ENCODE measurements around the gene ANXA2R. TPM values are rescaled to one million over a fixed set of nuclear protein-coding genes. Genes with fewer than 3 reads are reported as not detected.
A peak's percentile ranks its signal among the peaks of the same experiment; 100 is the strongest.

Gene ANXA2R
- total and polyA plus RNA-seq, 2 of the 4 experiments (the other 2 are of a cell fraction), result 1.3 to 3.6 TPM

DNA sequence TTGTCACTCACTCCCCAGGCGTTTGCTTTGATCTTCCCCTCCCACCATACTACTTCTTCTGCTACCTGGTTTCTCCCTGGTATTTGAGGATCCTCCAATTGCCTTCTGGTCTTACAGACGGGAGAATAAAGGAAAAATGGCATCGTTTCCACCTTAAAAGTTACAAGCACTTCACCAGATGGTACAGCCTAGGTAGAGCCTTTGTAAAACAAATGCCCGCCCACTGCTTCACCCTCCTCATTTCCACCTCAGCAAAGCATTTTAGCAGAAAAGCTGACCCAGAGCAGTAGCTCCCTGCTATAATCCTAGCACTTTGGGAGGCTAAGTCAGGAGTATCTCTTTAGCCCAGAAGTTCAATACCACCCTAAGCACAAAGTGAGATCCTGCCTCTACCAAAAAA, 5.1 kb upstream of the ANXA2R start:
- no peak overlapping the region for H3K56ac ChIP-seq (ENCODE audit: extremely low read depth, insufficient read depth, low read length)
- peaks cover 15 to 53% of the 10 kb centered on the region in 2 experiments for H3K79me1 ChIP-seq (ENCODE audit: low read depth in 1 of 2, low read length in 2 of 2)
- no peak overlapping the region for H4K5ac ChIP-seq (ENCODE audit: low read depth, low read length)
- POLR2A ChIA-PET (ENCODE audit: unreplicated experiment), result interaction anchor here (0.5 to 0.7 kb wide), 4 partner anchors 25 to 439 kb away, joined by 3 to 5 read pairs (median 4); partner anchors contain the start of gene TMEM267
- peak overlapping the region; percentile 31; the same call in 1 of the 2 replicates for H3K14ac ChIP-seq (replicated peaks; ENCODE audit: low read depth, low read length)
- H2BK20ac ChIP-seq (ENCODE audit: low read depth, low read length), result no peak overlapping the region
- no peak overlapping the region for H3K18ac ChIP-seq (ENCODE audit: low read depth, low read length)
- no TSS peak for BruUV-seq (replicated peaks)
- H3K27me3 ChIP-seq (ENCODE audit: control insufficient read depth, insufficient read depth, low read length), result no peaks in the 10 kb centered on the region
- H2BK5ac ChIP-seq (ENCODE audit: low read depth, low read length, poor library complexity, severe bottlenecking), result no peak overlapping the region
- no peak overlapping the region for H2AFZ ChIP-seq (replicated peaks; ENCODE audit: low read length, poor library complexity)
- peak overlapping the region; percentile 19 for H2AK9ac ChIP-seq (replicated peaks; ENCODE audit: low read depth, low read length, poor library complexity)
- 0 out of 2 replicates have a peak, but pooled peaks cover 5% of the 10 kb centered on the region for H3K9me1 ChIP-seq (ENCODE audit: insufficient read depth, low read length)
- dilution Hi-C loops (cut with HindIII; ENCODE audit: low sequenced_read_pairs, unreplicated experiment), result no loop called here
- DNase-seq, result no peak
- H3K9ac ChIP-seq (ENCODE audit: low read depth, low read length), result peak overlapping the region; percentile 34; the same call in 1 of the 2 replicates
- H3K4ac ChIP-seq (ENCODE audit: low read depth, low read length), result peak overlapping the region; percentile 4; the same call in 1 of the 2 replicates
- H3K23ac ChIP-seq (ENCODE audit: low read depth, low read length), result peak overlapping the region; percentile 54
- peaks cover 5% of the 10 kb centered on the region; the same call in 1 of the 2 replicates for H3K4me1 ChIP-seq (ENCODE audit: control insufficient read depth, insufficient read depth, low read length)
- no peak for ATAC-seq (ENCODE audit: low read depth)
- peak overlapping the region; percentile 91; the same call in 1 of the 2 replicates for H3K4me2 ChIP-seq (ENCODE audit: low read depth, low read length)
- no peaks in the 10 kb centered on the region for H3K9me3 ChIP-seq (ENCODE audit: control insufficient read depth, insufficient read depth, low read length)
- TF ChIP-seq, protein P1, sequence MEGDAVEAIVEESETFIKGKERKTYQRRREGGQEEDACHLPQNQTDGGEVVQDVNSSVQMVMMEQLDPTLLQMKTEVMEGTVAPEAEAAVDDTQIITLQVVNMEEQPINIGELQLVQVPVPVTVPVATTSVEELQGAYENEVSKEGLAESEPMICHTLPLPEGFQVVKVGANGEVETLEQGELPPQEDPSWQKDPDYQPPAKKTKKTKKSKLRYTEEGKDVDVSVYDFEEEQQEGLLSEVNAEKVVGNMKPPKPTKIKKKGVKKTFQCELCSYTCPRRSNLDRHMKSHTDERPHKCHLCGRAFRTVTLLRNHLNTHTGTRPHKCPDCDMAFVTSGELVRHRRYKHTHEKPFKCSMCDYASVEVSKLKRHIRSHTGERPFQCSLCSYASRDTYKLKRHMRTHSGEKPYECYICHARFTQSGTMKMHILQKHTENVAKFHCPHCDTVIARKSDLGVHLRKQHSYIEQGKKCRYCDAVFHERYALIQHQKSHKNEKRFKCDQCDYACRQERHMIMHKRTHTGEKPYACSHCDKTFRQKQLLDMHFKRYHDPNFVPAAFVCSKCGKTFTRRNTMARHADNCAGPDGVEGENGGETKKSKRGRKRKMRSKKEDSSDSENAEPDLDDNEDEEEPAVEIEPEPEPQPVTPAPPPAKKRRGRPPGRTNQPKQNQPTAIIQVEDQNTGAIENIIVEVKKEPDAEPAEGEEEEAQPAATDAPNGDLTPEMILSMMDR (conservative IDR thresholded peaks at IDR 0.05; ENCODE audit: low read depth, low read length), result no peak
- no peak for TF ChIP-seq BHLHE40 (IDR thresholded peaks at IDR 0.05; ENCODE audit: low read depth, low read length)
- no peak for TF ChIP-seq USF2 (IDR thresholded peaks at IDR 0.05; ENCODE audit: low read depth, low read length)
- no peak for TF ChIP-seq RFX5 (IDR thresholded peaks at IDR 0.05; ENCODE audit: low read depth, low read length)
- no peak for TF ChIP-seq POLR2A (IDR thresholded peaks at IDR 0.05; ENCODE audit: low read depth, low read length)
- TF ChIP-seq RCOR1 (IDR thresholded peaks at IDR 0.05; ENCODE audit: insufficient replicate concordance, low read length), result no peak
- no peak for TF ChIP-seq RAD21 (IDR thresholded peaks at IDR 0.05; ENCODE audit: low read length)
- no peak for TF ChIP-seq SMC3 (IDR thresholded peaks at IDR 0.05; ENCODE audit: low read depth, low read length)
- TF ChIP-seq CHD1 (IDR thresholded peaks at IDR 0.05; ENCODE audit: low read depth, low read length), result no peak
- no peak for TF ChIP-seq MAZ (IDR thresholded peaks at IDR 0.05; ENCODE audit: borderline replicate concordance, low read depth, low read length)
- TF ChIP-seq MXI1 (IDR thresholded peaks at IDR 0.05; ENCODE audit: borderline replicate concordance, low read depth, low read length), result no peak
- TF ChIP-seq NFE2L2 (IDR thresholded peaks at IDR 0.05; ENCODE audit: low read depth, low read length), result no peak
- no peak overlapping the region for H2BK120ac ChIP-seq (ENCODE audit: low read depth, low read length)
- peaks cover 7% of the 10 kb centered on the region; the same call in 1 of the 2 replicates for H4K20me1 ChIP-seq (ENCODE audit: insufficient read depth, low read length)
- no peaks in the 10 kb centered on the region for H3K36me3 ChIP-seq (ENCODE audit: control insufficient read depth, insufficient read depth, low read length)
- CTCF ChIA-PET, result interaction anchor here (1.0 kb wide), 1 partner anchor 137 kb away, joined by 3 read pairs; no protein-coding TSS in a partner anchor
- H2AK5ac ChIP-seq (ENCODE audit: low read depth, low read length), result no peak overlapping the region
- WGBS, 2 experiments (ENCODE audit: extremely low coverage in 2 of 2, insufficient read length in 1 of 2), result 50% methylated on average over 2 of the region's 4 CpGs; no CpG with 5 or more reads in 1 of the 2 experiments
- no peak overlapping the region for H3K27ac ChIP-seq (ENCODE audit: insufficient read depth, low read length)
- H4K8ac ChIP-seq (ENCODE audit: low read depth in 2 of 2, low read length in 2 of 2), result no peak overlapping the region
- no peak overlapping the region for H2BK15ac ChIP-seq (ENCODE audit: low read depth, low read length)
- no peak overlapping the region for H3K4me3 ChIP-seq (ENCODE audit: insufficient read depth, low read depth, low read length)
- no peak overlapping the region for H4K91ac ChIP-seq (ENCODE audit: insufficient read depth, low read depth, low read length)
- intact Hi-C loops (cut with micrococcal nuclease), result no loop called here
- in situ Hi-C loops (cut with MboI; ENCODE audit: low sequenced_read_pairs), result no loop called here
